Panc1 (cell line): ENCODE results near the gene GPN3. TPM values are rescaled to one million over a fixed set of nuclear protein-coding genes. Genes with fewer than 3 reads are reported as not detected.
"Not testable (repeated sequence)": the region's sequence is repeated elsewhere in the genome, so short reads cannot be mapped to it uniquely, and the experiment has no call there.

ENCODE experiments used
- ATAC-seq: fragments of 200-7000 bp; cut with Tn5 transposase; 2 replicates; pipeline ENCODE4 v1.9.1; 2020; ENCODE audit warnings: mild to moderate bottlenecking, moderate library complexity
- BruUV-seq: library from RNA; stranded (reverse); fragments of 400-500 nt; replicated peaks from 2 replicates; lab custom pipeline; 2021; lab: Mats Ljungman, UMichigan
- CTCF ChIA-PET: fragments of 300-600 bp; sonication (Branson Sonifier 250); formaldehyde crosslinking; loops from one replicate; lab custom pipeline; 2022; ENCODE audit warnings: antibody characterized with exemption; lab: Charles Lee
- POLR2A ChIA-PET: fragments of 300-600 bp; sonication (Branson Sonifier 250); formaldehyde crosslinking; loops from one replicate; lab custom pipeline; 2022; ENCODE audit warnings: antibody characterized with exemption; lab: Charles Lee
- DNase-seq: peaks from one replicate; pipeline ENCODE4 v3.0.0-alpha.2; 2010; ENCODE audit warnings: low read depth, low spot score
- H3K27ac ChIP-seq: 2 replicates; pipeline ENCODE4 v1.5.1; 2011; ENCODE audit warnings: mild to moderate bottlenecking, low read length, inconsistent platforms
- H3K27me3 ChIP-seq: fragments of 200-500 bp; sonication (Bioruptor generic); 2 replicates; pipeline ENCODE4 v1.6.0; 2014; ENCODE audit warnings: low read length, inconsistent platforms; ENCODE audit not compliant: control insufficient read depth, insufficient read depth
- H3K36me3 ChIP-seq: fragments of 200-500 bp; sonication (Bioruptor generic); 2 replicates; pipeline ENCODE4 v1.5.1; 2014; ENCODE audit warnings: inconsistent platforms, mild to moderate bottlenecking, low read length, moderate library complexity; ENCODE audit not compliant: control insufficient read depth, insufficient read depth
- H3K4me1 ChIP-seq: 2 replicates; pipeline ENCODE4 v1.5.1; 2011; ENCODE audit warnings: inconsistent platforms, mild to moderate bottlenecking, low read length, moderate library complexity; ENCODE audit not compliant: control insufficient read depth, insufficient read depth
- H3K4me3 ChIP-seq, 2 experiments: 2 replicates each; pipeline ENCODE4 v1.5.1; 2011 to 2012; ENCODE audit warnings: low read depth in 2 of 2, low read length in 2 of 2, mild to moderate bottlenecking in 2 of 2, inconsistent platforms in 1 of 2, moderate library complexity in 1 of 2
- H3K9me3 ChIP-seq: fragments of 200-500 bp; sonication (Bioruptor generic); 2 replicates; pipeline ENCODE4 v1.5.1; 2014; ENCODE audit warnings: low read depth, mild to moderate bottlenecking, inconsistent platforms, low read length, moderate library complexity; ENCODE audit not compliant: control insufficient read depth, insufficient read depth
- in situ Hi-C: cut with HindIII; loops from 2 replicates; pipeline ENCODE4 v1.10.0; 2016; ENCODE audit warnings: low sequenced_read_pairs, low pct_unique_long_range_greater_than_20kb
- intact Hi-C: fragments of 100-400 bp; cut with micrococcal nuclease; formaldehyde crosslinking; loops from one replicate; pipeline ENCODE4 v1.10.0; 2022; ENCODE audit not compliant: unreplicated experiment
- total RNA-seq: library from RNA; stranded (reverse); gene quantifications from one replicate; pipeline ENCODE4 v1.2.1, GENCODE V29; 2021; ENCODE audit not compliant: unreplicated experiment
- TF ChIP-seq, protein P1 (sequence below), 2 experiments: IDR thresholded peaks; 2 replicates each; pipeline ENCODE4 v1.6.1; 2011 to 2012; ENCODE audit warnings: low read depth in 2 of 2, control low read depth in 1 of 2, low read length in 1 of 2, mild to moderate bottlenecking in 1 of 2, moderate library complexity in 1 of 2; ENCODE audit not compliant: insufficient read depth in 1 of 2
- TF ChIP-seq, protein P2 (sequence below): fragments of 450-650 bp; IDR thresholded peaks from 2 replicates; pipeline ENCODE4 v1.5.1; 2017; ENCODE audit warnings: mild to moderate bottlenecking

The GPN3 gene
- total RNA-seq, 1 experiment from 2014 or later, result 39.0 TPM

DNA sequence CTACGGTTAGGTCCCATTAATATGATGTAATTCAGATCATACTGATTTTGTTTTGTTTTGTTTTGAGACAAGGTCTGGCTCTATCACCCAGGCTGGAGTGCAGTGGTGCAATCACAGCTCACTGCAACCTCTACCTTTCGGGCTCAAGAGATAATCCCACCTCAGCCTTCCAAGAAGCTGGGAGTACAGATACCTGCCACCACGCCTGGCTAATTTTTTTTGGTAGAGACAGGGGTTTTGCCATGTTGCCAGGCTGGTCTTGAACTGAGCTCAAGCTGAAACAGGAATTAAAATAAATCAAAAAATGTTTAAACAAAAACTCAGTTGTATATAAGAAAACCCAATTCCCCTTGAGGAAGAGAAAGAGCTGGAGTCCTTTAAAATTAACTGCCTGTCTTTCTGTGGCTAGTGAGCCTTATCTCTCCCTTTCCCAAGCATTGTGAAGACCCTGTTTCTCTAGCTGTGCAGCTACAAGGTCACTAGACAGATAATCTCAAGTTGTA, 46.8 kb downstream of the GPN3 start:
- Histone ChIP-seq H3K9me3 (no peaks in the 10 kb centered on the region), H3K4me1 (no peaks in the 10 kb centered on the region; the same call in 1 of the 2 replicates), H3K27me3 (no peaks in the 10 kb centered on the region), H3K4me3 (no peak overlapping the region), H3K27ac (no peak overlapping the region), H3K36me3 (no peaks in the 10 kb centered on the region)
- TF ChIP-seq, protein P1, sequence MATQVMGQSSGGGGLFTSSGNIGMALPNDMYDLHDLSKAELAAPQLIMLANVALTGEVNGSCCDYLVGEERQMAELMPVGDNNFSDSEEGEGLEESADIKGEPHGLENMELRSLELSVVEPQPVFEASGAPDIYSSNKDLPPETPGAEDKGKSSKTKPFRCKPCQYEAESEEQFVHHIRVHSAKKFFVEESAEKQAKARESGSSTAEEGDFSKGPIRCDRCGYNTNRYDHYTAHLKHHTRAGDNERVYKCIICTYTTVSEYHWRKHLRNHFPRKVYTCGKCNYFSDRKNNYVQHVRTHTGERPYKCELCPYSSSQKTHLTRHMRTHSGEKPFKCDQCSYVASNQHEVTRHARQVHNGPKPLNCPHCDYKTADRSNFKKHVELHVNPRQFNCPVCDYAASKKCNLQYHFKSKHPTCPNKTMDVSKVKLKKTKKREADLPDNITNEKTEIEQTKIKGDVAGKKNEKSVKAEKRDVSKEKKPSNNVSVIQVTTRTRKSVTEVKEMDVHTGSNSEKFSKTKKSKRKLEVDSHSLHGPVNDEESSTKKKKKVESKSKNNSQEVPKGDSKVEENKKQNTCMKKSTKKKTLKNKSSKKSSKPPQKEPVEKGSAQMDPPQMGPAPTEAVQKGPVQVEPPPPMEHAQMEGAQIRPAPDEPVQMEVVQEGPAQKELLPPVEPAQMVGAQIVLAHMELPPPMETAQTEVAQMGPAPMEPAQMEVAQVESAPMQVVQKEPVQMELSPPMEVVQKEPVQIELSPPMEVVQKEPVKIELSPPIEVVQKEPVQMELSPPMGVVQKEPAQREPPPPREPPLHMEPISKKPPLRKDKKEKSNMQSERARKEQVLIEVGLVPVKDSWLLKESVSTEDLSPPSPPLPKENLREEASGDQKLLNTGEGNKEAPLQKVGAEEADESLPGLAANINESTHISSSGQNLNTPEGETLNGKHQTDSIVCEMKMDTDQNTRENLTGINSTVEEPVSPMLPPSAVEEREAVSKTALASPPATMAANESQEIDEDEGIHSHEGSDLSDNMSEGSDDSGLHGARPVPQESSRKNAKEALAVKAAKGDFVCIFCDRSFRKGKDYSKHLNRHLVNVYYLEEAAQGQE (IDR thresholded peaks at IDR 0.05; ENCODE audit: insufficient read depth in 1 of 2, low read depth in 2 of 2, low read length in 1 of 2), result no peak
- TF ChIP-seq, protein P2, sequence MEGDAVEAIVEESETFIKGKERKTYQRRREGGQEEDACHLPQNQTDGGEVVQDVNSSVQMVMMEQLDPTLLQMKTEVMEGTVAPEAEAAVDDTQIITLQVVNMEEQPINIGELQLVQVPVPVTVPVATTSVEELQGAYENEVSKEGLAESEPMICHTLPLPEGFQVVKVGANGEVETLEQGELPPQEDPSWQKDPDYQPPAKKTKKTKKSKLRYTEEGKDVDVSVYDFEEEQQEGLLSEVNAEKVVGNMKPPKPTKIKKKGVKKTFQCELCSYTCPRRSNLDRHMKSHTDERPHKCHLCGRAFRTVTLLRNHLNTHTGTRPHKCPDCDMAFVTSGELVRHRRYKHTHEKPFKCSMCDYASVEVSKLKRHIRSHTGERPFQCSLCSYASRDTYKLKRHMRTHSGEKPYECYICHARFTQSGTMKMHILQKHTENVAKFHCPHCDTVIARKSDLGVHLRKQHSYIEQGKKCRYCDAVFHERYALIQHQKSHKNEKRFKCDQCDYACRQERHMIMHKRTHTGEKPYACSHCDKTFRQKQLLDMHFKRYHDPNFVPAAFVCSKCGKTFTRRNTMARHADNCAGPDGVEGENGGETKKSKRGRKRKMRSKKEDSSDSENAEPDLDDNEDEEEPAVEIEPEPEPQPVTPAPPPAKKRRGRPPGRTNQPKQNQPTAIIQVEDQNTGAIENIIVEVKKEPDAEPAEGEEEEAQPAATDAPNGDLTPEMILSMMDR, result no peak
- CTCF ChIA-PET, result no interaction called here
- POLR2A ChIA-PET, result no interaction called here
- ATAC-seq, result no peak
- no peak for DNase-seq
- BruUV-seq, result no TSS peak
- intact Hi-C loops (no loop called here), in situ Hi-C loops (no loop called here)

DNA sequence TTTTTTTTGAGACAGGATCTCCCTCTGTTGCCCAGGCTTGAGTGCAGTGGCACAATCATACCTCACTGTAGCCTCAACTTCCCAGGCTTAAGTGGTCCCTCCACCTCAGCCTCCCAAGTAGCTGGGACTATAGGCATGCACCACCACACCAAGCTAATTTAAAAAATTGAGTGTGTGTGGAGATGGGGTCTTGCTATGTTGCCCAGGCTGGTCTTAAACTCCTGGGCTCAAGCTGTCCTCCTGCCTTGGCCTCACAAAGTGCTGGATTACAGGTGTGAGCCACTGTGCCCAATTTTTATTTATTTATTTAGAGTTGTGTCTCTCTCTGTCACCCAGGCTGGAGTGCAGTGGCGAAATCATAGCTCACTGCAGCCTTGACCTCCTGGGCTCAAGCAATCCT, 47.4 kb downstream of the GPN3 start:
- BruUV-seq, CTCF ChIA-PET, intact Hi-C loops, POLR2A ChIA-PET, ATAC-seq, H3K27ac ChIP-seq, DNase-seq, H3K9me3 ChIP-seq, H3K27me3 ChIP-seq, H3K4me1 ChIP-seq, H3K4me3 ChIP-seq, H3K36me3 ChIP-seq, in situ Hi-C loops: not testable (repeated sequence)

DNA sequence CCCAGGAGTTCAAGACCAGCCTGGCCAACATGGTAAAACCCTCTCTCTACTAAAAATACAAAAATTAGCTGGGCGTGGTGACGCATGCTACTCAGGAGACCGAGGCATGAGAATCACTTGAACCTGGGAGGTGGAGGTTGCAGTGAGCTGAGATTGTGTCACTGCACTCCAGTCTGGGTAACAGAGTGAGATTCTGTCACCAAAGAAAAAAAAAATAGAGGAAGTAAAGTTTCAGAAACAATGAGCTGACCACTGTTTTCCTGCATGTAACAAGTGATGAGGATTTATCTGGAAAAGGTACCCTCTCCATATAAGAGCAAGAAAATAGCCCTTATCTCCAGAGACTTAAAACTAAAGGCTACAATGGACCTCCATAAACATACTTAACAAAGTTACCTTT, 50.9 kb downstream of the GPN3 start:
- CTCF ChIA-PET, H3K4me1 ChIP-seq, H3K9me3 ChIP-seq, ATAC-seq, BruUV-seq, in situ Hi-C loops, H3K27me3 ChIP-seq, H3K4me3 ChIP-seq, intact Hi-C loops, H3K27ac ChIP-seq, H3K36me3 ChIP-seq, DNase-seq: not testable (repeated sequence)
- POLR2A ChIA-PET, result interaction anchor here (0.6 to 0.7 kb wide), 2 partner anchors 91 to 252 kb away, joined by 4 to 6 read pairs; no protein-coding TSS in a partner anchor

DNA sequence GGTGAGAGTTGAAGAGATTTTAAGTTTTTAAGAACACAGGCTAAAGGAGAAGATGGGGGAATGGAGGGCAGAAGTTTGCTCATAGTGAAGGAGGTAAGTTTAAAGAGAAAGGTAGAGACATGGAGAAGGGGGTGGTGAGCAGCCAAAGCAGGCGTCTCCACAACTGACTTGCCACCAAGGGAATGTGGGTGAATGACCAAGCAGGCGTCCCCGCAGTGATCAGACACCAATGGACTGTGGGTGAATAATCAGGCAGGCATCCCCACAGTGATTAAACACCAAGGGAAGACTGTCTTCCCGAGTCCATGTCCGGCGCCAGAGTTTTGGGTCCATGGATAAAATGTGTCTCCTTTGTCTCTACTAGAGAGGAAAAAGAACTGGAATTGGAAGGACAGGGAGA, 58.0 kb downstream of the GPN3 start:
- CTCF ChIA-PET, DNase-seq, H3K4me1 ChIP-seq, H3K36me3 ChIP-seq, H3K27me3 ChIP-seq, in situ Hi-C loops, POLR2A ChIA-PET, H3K27ac ChIP-seq, H3K9me3 ChIP-seq, H3K4me3 ChIP-seq, BruUV-seq, intact Hi-C loops, ATAC-seq: not testable (repeated sequence)

DNA sequence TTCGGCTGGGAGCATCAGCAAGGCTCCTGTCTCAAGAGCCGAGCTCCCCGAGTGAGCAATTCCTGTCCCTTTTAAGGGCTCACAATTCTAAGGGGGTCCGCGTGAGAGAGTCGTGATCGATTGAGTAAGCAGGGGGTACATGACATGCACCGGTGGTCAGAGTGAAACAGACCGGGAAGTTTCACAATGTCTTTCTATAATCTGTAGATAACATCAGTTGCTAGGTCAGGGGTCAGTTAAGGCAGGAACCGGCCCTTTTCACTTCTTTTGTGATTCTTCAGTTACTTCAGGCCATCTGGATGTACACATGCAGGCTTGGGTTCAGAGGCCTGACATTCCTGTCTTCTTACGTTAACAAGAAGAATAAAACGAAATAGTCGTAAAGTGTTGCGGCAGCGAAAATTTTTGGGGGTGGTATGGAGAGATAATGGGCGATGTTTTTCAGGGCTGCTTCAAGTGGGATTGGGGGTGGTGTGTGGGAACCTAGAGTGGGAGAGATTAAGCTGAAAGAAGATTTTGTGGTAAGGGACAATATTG, 62.9 kb downstream of the GPN3 start:
- DNase-seq, H3K27me3 ChIP-seq, intact Hi-C loops, H3K36me3 ChIP-seq, BruUV-seq, H3K4me3 ChIP-seq, H3K9me3 ChIP-seq, in situ Hi-C loops, POLR2A ChIA-PET, H3K4me1 ChIP-seq, ATAC-seq: not testable (repeated sequence)
- peak overlapping the region; percentile 100; the same call in 1 of the 2 replicates for H3K27ac ChIP-seq
- CTCF ChIA-PET, result interaction anchor here (0.6 kb wide), 1 partner anchor 26 kb away, joined by 3 read pairs; no protein-coding TSS in a partner anchor
